Testis (tissue), 3 donors: ENCODE data around the gene DLEC1. TPM values are rescaled to one million over a fixed set of nuclear protein-coding genes. Genes with fewer than 3 reads are reported as not detected.

Experiments
- DNase-seq: peaks from one replicate; pipeline ENCODE4 v3.0.0-alpha.2; 2019
- H3K27ac ChIP-seq, 2 donors: fragments of 200-600 bp; sonication (generic); one replicate each; pipeline ENCODE4 v1.5.1; 2019
- H3K27me3 ChIP-seq: fragments of 200-600 bp; sonication (generic); one replicate; pipeline ENCODE4 v1.5.1; 2019
- H3K36me3 ChIP-seq: fragments of 200-600 bp; sonication (generic); one replicate; pipeline ENCODE4 v1.5.1; 2017; ENCODE audit warnings: low read depth; ENCODE audit errors: missing control alignments
- H3K4me1 ChIP-seq: fragments of 200-600 bp; sonication (generic); one replicate; pipeline ENCODE4 v1.5.1; 2019
- H3K4me3 ChIP-seq, 2 donors: fragments of 200-600 bp; sonication (generic); one replicate each; pipeline ENCODE4 v1.5.1; 2017 to 2019
- H3K9me3 ChIP-seq: fragments of 200-600 bp; sonication (generic); one replicate; pipeline ENCODE4 v1.5.1; 2017
- POLR2A ChIP-seq: fragments of 450-650 bp; IDR thresholded peaks from one replicate; pipeline ENCODE4 v1.6.1; 2017; ENCODE audit warnings: antibody characterized with exemption, mild to moderate bottlenecking, moderate library complexity
- WGBS, 2 donors: methylation state at CpG; one replicate each; pipeline ENCODE4 v1.1.5; 2018; 5-methylcytosine and 5-hydroxymethylcytosine counted together
- intact Hi-C: fragments of 100-400 bp; cut with DNase I; formaldehyde crosslinking; loops from one replicate; pipeline ENCODE4 v1.15.1; 2023; ENCODE audit warnings: low total_unique reads
- polyA plus RNA-seq: library from polyadenylated mRNA; stranded (reverse); fragments of 350-450 nt; fragmentation: Illumina TruSeq; extraction: RNeasy Lipid Tissue Mini Kit (QIAGEN cat#74804); gene quantifications from one replicate; pipeline ENCODE4 v1.2.3, GENCODE V29; 2014; ENCODE audit warnings: low read depth, low replicate concordance; ENCODE audit not compliant: insufficient read depth
- total RNA-seq, 2 donors: library from RNA; depleted of rRNA; stranded (reverse); fragments of >200 nt; gene quantifications; one replicate each; pipeline ENCODE4 v1.2.3, GENCODE V29; 2016
- TF ChIP-seq, protein P1 (sequence below), 3 experiments: fragments of 450-650 bp in 2 of 3; fragments of 200-600 bp in 1 of 3; sonication (generic) in 1 of 3; IDR thresholded peaks; one replicate each; pipeline ENCODE4 v1.5.1; 2016 to 2019; ENCODE audit warnings: antibody characterized with exemption in 3 of 3, mild to moderate bottlenecking in 2 of 3, moderate library complexity in 1 of 3

The DLEC1 gene
- total and polyA plus RNA-seq, 3 donors from 2014 or later, result 32.3 to 40.8 (median 36.9) TPM

GRCh38 chr3:38163841-38164642 lies 125.0 kb downstream of the DLEC1 start:
- TF ChIP-seq, protein P1, sequence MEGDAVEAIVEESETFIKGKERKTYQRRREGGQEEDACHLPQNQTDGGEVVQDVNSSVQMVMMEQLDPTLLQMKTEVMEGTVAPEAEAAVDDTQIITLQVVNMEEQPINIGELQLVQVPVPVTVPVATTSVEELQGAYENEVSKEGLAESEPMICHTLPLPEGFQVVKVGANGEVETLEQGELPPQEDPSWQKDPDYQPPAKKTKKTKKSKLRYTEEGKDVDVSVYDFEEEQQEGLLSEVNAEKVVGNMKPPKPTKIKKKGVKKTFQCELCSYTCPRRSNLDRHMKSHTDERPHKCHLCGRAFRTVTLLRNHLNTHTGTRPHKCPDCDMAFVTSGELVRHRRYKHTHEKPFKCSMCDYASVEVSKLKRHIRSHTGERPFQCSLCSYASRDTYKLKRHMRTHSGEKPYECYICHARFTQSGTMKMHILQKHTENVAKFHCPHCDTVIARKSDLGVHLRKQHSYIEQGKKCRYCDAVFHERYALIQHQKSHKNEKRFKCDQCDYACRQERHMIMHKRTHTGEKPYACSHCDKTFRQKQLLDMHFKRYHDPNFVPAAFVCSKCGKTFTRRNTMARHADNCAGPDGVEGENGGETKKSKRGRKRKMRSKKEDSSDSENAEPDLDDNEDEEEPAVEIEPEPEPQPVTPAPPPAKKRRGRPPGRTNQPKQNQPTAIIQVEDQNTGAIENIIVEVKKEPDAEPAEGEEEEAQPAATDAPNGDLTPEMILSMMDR (IDR thresholded peaks at IDR 0.05), result no peak
- TF ChIP-seq POLR2A, result no peak
- Histone ChIP-seq H3K36me3 (no peaks in the 10 kb centered on the region), H3K4me3 (peak overlapping the region; percentile 95 to 98), H3K9me3 (no peaks in the 10 kb centered on the region), H3K4me1 (no peaks in the 10 kb centered on the region), H3K27ac (peak overlapping the region; percentile 98), H3K27me3 (no peaks in the 10 kb centered on the region)
- DNase-seq, result peak; percentile 21
- intact Hi-C loops, result no loop called here
- WGBS, 2 donors, result 47 to 52% methylated on average over 24 of the region's 24 CpGs

GRCh38 chr3:38164643-38164951 lies 125.6 kb downstream of the DLEC1 start:
- no peaks in the 10 kb centered on the region for H3K27me3 ChIP-seq
- no peak for DNase-seq
- H3K4me3 ChIP-seq, result peak overlapping the region; percentile 95 to 98
- intact Hi-C loops, result no loop called here
- H3K27ac ChIP-seq, result peak overlapping the region; percentile 98
- no peaks in the 10 kb centered on the region for H3K36me3 ChIP-seq
- H3K9me3 ChIP-seq, result no peaks in the 10 kb centered on the region
- 0 to 1% methylated on average over 15 to 17 of the region's 17 CpGs for WGBS, 2 donors
- TF ChIP-seq, protein P1 (IDR thresholded peaks at IDR 0.05), result no peak
- TF ChIP-seq POLR2A, result no peak
- H3K4me1 ChIP-seq, result no peaks in the 10 kb centered on the region

DNA sequence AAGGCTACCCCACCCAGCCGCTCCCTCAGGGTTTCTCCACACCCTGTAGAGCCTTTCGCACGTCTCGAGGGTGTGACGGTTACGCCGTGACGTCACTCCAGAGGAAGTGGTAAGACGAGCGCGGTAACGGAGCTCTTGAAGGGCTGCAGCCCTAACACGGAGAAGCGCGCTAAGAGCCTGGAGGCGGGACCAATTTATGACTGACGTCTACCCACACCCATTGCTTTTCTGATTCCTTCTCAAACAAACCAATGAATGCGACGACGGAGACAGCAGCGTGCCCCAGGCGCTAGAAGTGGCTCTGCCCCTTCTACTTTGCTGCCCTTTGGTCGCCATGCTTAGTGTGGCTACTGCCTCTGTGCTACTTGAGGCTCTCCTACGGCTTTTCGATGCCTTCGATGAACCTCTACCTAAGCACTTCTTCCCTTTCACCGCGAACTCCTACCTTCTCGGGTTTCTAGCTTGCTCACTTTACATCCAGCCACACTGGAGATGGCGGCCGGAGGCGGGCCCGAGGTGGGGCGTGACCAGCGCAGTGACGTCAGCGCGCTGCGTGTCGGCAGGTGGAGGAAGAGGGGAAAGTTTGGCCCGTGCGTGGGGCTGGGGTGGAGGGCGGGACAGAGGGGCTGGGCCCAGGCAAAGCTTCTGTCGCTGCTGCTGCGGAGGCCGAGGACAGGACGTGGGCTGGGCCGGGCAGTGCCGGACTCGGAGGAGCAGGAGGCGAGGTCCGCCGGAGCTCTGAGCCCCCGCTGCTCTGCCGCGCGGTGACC lies 126.1 kb downstream of the DLEC1 start, which contains the start of gene OXSR1:
Gene OXSR1, plus strand, starts transcription at position 586 of the 770 bp plus-strand sequence. CDS start 340 bp downstream, outside the sequence.
- H3K27ac ChIP-seq, result peak within 1 kb of the TSS; percentile 98
- H3K4me3 ChIP-seq, result peak within 1 kb of the TSS; percentile 95 to 98
- WGBS, 2 donors, result 0% methylated on average over 47 to 57 of the region's 57 CpGs
- peak; percentile 99 for DNase-seq
- no peaks in the 10 kb centered on the region for H3K9me3 ChIP-seq
- H3K27me3 ChIP-seq, result no peaks in the 10 kb centered on the region
- no peaks in the 10 kb centered on the region for H3K36me3 ChIP-seq
- intact Hi-C loops, result no loop called here
- TF ChIP-seq, protein P1 (IDR thresholded peaks at IDR 0.05), result peak in 1 of 3 experiments; percentile 16
- TF ChIP-seq POLR2A, result peak; percentile 67
- H3K4me1 ChIP-seq, result no peaks in the 10 kb centered on the region

DNA sequence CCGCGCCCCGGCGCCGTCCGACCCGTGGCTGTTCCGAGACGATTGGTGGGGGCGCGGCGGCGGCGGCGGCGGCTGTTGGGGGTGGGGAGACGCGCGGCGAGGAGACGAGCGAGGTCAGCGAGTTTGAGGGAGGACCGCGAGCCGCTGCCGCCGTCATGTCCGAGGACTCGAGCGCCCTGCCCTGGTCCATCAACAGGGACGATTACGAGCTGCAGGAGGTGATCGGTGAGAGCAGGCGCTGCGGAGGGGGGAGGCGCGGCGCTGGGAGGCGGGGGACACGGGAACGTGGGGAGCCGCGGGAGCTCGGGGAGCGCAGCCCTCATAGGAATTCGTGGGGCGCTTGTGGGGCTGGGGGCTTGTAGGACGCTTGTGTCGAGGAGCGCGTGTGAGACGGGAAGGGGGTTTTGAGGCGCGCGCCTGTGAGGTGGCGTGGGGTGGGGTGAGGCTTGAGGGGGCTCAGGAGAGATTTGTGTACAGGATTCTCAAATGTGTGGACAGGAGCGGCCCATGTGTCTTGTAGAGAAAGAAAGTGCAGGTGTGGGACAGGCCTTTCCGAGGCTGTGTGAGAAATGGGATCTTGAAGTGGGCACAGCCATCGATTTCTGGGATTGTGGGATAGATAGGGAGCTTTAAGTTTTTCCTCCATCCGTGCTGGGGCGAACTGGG lies 126.8 kb downstream of the DLEC1 start:
- Histone ChIP-seq H3K4me1 (no peaks in the 10 kb centered on the region), H3K9me3 (no peaks in the 10 kb centered on the region), H3K36me3 (no peaks in the 10 kb centered on the region), H3K27ac (peak overlapping the region; percentile 98), H3K4me3 (peak overlapping the region; percentile 95 to 98), H3K27me3 (no peaks in the 10 kb centered on the region)
- TF ChIP-seq, protein P1 (IDR thresholded peaks at IDR 0.05), result no peak
- no peak for TF ChIP-seq POLR2A
- intact Hi-C loops, result no loop called here
- whole genome bisulfite sequencing, 2 donors, result 0 to 1% methylated on average over 39 to 60 of the region's 62 CpGs
- DNase-seq, result peak; percentile 65
